Colon (tissue), 2 donors: ENCODE results near the gene SHISA3.

Experiments
- FAIRE-seq: peaks from 2 replicates; lab custom pipeline; 2012; peaks lifted over from hg19 to GRCh38; lab: Jason Lieb, UNC
- donor health status: control.
- donor health status: control.

The SHISA3 gene

GRCh38 chr4:42446823-42447222, 49.5 kb downstream of the SHISA3 start:
- no peak for FAIRE-seq
